ENCODE measurements around the gene GABRB3.

Gene GABRB3

DNA sequence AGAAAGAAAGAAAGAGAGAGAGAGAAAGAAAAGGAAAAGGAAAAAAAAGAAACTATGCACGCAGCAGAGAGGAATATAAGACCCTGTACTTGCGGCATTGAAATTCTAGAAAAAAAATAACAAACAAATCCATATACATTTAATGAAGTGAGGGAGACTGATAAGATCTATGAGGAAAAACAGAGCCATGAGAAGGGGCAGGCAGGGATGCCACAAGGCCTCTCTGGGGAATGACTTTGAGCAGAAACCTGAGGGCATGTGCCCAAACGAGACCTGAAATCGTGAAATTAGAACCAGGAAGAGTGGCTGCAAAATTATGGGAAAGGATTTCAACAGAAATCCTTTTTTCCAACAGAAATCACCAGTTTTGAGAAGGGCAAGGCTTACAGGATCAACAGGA is 98.4 kb downstream of the GABRB3 start:
- Histone ChIP-seq H3K4me3 (ENCODE audit: low read depth, low read length) (no peak overlapping the region), H3K79me2 (ENCODE audit: control insufficient read depth, insufficient read depth, low read length, unreplicated experiment) (no peaks in the 10 kb centered on the region), H3K27ac (ENCODE audit: low read depth, low read length) (no peak overlapping the region), H3K36me3 (ENCODE audit: insufficient read depth, low read length) (no peaks in the 10 kb centered on the region), H2AFZ (ENCODE audit: low read length, unreplicated experiment) (no peak overlapping the region), H3K27me3 (ENCODE audit: insufficient read depth, low read length) (no peaks in the 10 kb centered on the region), H3K4me1 (ENCODE audit: control insufficient read depth, insufficient read depth, low read length, unreplicated experiment) (no peaks in the 10 kb centered on the region)

DNA sequence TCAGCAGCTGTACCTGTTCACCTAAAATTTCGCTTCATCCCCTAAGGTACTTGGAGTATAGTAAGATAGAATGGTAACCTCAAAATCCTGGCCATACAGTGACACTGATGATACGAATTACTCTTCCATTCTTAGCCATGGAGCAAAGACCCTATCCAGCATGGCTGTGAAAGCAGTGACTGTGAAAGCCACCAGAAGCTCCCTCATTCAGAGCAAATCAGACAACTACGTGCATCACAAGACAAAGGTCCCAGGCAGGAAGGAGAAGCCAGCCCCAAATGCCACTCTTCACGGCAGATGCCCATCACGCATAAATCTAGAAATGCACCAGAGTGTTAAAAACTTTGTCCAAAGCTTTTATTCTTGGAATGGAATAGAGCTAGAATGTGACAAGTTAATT is 99.4 kb downstream of the GABRB3 start:
- Histone ChIP-seq H3K27ac (ENCODE audit: low read depth, low read length) (no peak overlapping the region), H3K36me3 (ENCODE audit: insufficient read depth, low read length) (no peaks in the 10 kb centered on the region), H3K79me2 (ENCODE audit: control insufficient read depth, insufficient read depth, low read length, unreplicated experiment) (no peaks in the 10 kb centered on the region), H3K4me1 (ENCODE audit: control insufficient read depth, insufficient read depth, low read length, unreplicated experiment) (no peaks in the 10 kb centered on the region), H3K4me3 (ENCODE audit: low read depth, low read length) (no peak overlapping the region), H3K27me3 (ENCODE audit: insufficient read depth, low read length) (no peaks in the 10 kb centered on the region), H2AFZ (ENCODE audit: low read length, unreplicated experiment) (no peak overlapping the region)

DNA sequence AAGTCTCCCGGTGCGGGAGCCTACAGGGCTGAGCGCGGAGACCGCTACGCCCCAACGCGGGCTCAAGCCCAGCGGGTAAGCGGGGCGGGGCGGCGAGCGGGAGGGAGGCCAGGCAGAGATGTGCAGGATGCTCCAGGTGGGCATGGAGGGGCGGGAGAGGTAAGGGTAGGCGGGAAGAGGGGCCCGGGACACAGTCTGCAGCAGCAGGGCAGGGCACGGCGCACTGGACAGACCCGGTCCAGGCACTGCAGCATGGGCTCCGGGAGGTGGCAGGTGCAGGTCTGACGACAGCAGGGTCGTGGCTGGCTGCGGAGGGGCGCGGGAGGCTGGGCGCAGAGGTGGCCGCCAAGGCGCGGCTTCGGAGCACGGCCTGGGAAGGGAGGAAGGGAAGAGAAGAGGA is 102.8 kb downstream of the GABRB3 start:
- no peaks in the 10 kb centered on the region for H3K79me2 ChIP-seq (ENCODE audit: control insufficient read depth, insufficient read depth, low read length, unreplicated experiment)

DNA sequence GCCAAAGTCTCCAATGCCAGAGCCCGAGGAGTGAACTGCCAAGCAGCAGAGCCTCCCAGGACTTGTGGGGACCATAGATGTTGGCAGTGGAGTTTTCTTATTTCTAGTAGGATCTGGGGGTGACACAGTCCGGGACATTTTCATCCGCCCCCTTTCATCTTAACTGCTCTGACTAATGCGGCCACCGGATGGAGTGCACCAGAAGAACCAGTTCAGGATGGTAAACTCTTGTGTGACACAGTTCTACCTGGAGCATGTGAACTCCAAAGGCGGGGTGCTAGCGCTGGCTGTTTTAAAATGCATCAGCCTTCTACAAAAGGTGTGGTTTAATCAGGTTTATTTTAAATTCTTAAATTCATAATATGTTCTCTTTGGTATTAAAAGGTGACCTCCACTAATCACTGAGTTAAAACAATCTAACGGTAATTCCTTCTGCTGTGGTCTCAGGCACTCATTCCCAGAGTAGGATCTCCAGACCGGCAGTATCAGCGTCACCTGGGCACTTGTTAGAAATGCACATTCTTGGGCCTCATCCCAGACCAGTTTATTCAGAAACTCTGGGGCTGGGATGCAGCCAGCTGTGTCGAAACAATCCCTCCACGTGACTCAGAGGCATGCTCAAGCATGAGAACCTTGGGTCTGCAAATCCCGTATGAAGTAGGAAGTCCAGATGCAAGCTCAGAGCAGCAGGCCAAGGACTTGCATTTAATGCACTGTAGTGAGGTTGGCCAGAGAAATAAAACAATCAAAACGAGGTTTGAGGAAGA is 105.5 kb downstream of the GABRB3 start:
- no peaks in the 10 kb centered on the region for H3K4me1 ChIP-seq (ENCODE audit: control insufficient read depth, insufficient read depth, low read length, unreplicated experiment)
- no peaks in the 10 kb centered on the region for H3K27me3 ChIP-seq (ENCODE audit: insufficient read depth, low read length)
- no peak overlapping the region for H2AFZ ChIP-seq (ENCODE audit: low read length, unreplicated experiment)
- no peaks in the 10 kb centered on the region for H3K36me3 ChIP-seq (ENCODE audit: insufficient read depth, low read length)
- no peaks in the 10 kb centered on the region for H3K79me2 ChIP-seq (ENCODE audit: control insufficient read depth, insufficient read depth, low read length, unreplicated experiment)
- no peak overlapping the region for H3K4me3 ChIP-seq (ENCODE audit: low read depth, low read length)
- no peak overlapping the region for H3K27ac ChIP-seq (ENCODE audit: low read depth, low read length)

More for the DNA sequence above, 102.8 kb downstream of the GABRB3 start:
- H3K4me1 ChIP-seq (ENCODE audit: control insufficient read depth, insufficient read depth, low read length, unreplicated experiment): no peaks in the 10 kb centered on the region
- no peak overlapping the region for H2AFZ ChIP-seq (ENCODE audit: low read length, unreplicated experiment)
- no peaks in the 10 kb centered on the region for H3K27me3 ChIP-seq (ENCODE audit: insufficient read depth, low read length)
- no peaks in the 10 kb centered on the region for H3K36me3 ChIP-seq (ENCODE audit: insufficient read depth, low read length)
- H3K27ac ChIP-seq (ENCODE audit: low read depth, low read length): no peak overlapping the region
- no peak overlapping the region for H3K4me3 ChIP-seq (ENCODE audit: low read depth, low read length)

DNA sequence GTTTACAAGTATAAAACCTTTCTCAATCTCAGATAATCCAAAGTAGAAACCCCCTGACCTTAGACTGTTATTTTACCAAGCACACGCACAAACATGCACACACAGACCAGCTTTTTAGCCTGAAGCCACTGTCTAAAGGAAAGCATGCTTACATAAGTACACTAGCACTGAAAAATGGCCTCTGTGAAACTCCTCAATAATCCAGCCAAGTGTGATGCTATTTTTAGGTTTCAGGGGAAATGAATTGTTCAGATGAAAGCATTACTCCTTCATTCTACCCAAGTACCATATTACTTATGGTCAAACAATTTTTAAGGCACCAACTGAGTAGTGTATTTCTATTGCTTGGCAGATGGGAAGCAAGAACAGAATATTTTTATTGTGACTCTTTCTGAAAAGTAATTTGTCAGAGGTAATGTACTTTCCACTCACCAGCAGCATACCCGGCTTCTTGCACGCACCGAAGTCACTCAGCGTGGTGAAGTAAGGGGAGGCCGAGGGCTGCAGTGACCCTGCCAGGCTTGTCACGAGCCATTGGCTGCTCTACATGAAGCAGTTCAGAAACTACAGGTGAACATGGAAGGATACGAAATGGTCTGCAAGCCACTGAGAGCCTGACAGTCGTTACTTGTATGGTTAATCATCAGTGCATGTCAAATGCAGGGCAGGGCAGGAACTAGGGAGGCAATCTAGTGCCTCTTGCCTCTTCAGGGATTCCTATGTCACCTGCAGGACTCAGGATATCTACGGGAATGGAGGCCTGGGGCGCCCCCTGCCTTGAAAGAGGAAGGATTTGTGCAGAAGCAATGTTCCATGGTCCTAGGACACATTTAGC is 106.7 kb downstream of the GABRB3 start:
- H3K4me3 ChIP-seq (ENCODE audit: low read depth, low read length): no peak overlapping the region
- no peak overlapping the region for H3K27ac ChIP-seq (ENCODE audit: low read depth, low read length)
- no peaks in the 10 kb centered on the region for H3K27me3 ChIP-seq (ENCODE audit: insufficient read depth, low read length)
- no peaks in the 10 kb centered on the region for H3K79me2 ChIP-seq (ENCODE audit: control insufficient read depth, insufficient read depth, low read length, unreplicated experiment)
- H3K4me1 ChIP-seq (ENCODE audit: control insufficient read depth, insufficient read depth, low read length, unreplicated experiment): no peaks in the 10 kb centered on the region
- H2AFZ ChIP-seq (ENCODE audit: low read length, unreplicated experiment): no peak overlapping the region
- no peaks in the 10 kb centered on the region for H3K36me3 ChIP-seq (ENCODE audit: insufficient read depth, low read length)

DNA sequence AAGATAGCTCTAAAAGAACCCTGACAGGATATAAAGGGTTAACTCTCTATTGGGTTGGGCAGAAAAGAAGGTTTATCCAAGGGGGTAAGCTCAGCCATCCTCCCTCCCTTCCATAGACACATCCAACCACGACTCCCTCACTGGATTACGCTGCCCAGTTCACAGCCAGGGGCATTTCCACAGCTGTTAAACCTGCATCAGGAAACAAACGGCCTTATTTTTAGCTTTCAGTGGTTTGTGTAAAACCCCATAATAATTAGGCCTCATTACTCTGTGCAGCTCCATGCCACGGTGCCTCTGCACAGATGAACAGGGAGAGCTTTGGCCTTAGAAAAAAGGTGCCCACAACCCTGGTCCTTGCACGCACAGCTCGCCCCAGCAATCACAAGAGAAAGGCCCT is 110.6 kb downstream of the GABRB3 start:
- H2AFZ ChIP-seq (ENCODE audit: low read length, unreplicated experiment): no peak overlapping the region
- H3K27me3 ChIP-seq (ENCODE audit: insufficient read depth, low read length): no peaks in the 10 kb centered on the region
- H3K4me3 ChIP-seq (ENCODE audit: low read depth, low read length): no peak overlapping the region
- no peaks in the 10 kb centered on the region for H3K4me1 ChIP-seq (ENCODE audit: control insufficient read depth, insufficient read depth, low read length, unreplicated experiment)
- H3K79me2 ChIP-seq (ENCODE audit: control insufficient read depth, insufficient read depth, low read length, unreplicated experiment): no peaks in the 10 kb centered on the region
- H3K27ac ChIP-seq (ENCODE audit: low read depth, low read length): no peak overlapping the region
- no peaks in the 10 kb centered on the region for H3K36me3 ChIP-seq (ENCODE audit: insufficient read depth, low read length)

DNA sequence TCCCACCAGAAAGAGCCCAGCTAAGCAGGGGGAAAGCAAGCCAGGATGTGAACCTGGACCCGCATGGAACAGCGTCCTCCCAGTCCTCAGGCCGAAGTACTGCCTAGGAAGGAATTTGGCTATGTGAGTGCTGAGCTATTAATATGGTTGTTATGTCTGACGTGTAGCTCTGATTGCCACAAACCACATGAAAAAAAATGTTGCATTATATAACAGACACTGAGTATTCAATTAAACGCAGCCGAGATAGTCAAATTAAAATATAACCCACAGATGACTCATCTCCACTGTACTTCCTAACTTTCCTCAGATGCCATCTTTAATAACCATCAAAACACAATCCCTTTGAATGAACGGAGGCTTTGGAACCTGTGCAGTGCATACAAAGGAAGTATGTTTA is 111.1 kb downstream of the GABRB3 start:
- Histone ChIP-seq H3K4me3 (ENCODE audit: low read depth, low read length) (no peak overlapping the region), H3K36me3 (ENCODE audit: insufficient read depth, low read length) (no peaks in the 10 kb centered on the region), H2AFZ (ENCODE audit: low read length, unreplicated experiment) (no peak overlapping the region)

DNA sequence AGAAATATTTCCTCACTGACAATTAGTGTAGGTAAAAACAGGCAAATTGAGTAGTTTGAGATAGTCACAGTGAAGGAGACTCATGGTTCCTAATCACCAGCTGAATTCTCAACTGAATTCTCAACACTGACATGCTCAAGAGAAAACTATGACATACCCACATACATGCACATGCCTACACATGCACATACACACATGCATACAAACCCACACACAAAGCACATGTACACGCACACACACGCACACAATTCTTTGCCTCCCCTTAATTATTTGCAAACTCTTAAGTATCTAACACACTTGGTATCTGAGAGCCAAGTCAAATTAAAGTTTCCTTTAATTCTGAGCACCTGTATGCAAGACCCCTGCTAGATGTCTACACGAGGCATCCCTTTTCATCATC is 111.8 kb downstream of the GABRB3 start:
- Histone ChIP-seq H2AFZ (ENCODE audit: low read length, unreplicated experiment) (no peak overlapping the region), H3K79me2 (ENCODE audit: control insufficient read depth, insufficient read depth, low read length, unreplicated experiment) (no peaks in the 10 kb centered on the region), H3K36me3 (ENCODE audit: insufficient read depth, low read length) (no peaks in the 10 kb centered on the region), H3K4me1 (ENCODE audit: control insufficient read depth, insufficient read depth, low read length, unreplicated experiment) (no peaks in the 10 kb centered on the region), H3K27me3 (ENCODE audit: insufficient read depth, low read length) (no peaks in the 10 kb centered on the region), H3K4me3 (ENCODE audit: low read depth, low read length) (no peak overlapping the region), H3K27ac (ENCODE audit: low read depth, low read length) (no peak overlapping the region)

More for the DNA sequence above, 111.1 kb downstream of the GABRB3 start:
- Histone ChIP-seq H3K79me2 (ENCODE audit: control insufficient read depth, insufficient read depth, low read length, unreplicated experiment) (no peaks in the 10 kb centered on the region), H3K4me1 (ENCODE audit: control insufficient read depth, insufficient read depth, low read length, unreplicated experiment) (no peaks in the 10 kb centered on the region), H3K27ac (ENCODE audit: low read depth, low read length) (no peak overlapping the region), H3K27me3 (ENCODE audit: insufficient read depth, low read length) (no peaks in the 10 kb centered on the region)

DNA sequence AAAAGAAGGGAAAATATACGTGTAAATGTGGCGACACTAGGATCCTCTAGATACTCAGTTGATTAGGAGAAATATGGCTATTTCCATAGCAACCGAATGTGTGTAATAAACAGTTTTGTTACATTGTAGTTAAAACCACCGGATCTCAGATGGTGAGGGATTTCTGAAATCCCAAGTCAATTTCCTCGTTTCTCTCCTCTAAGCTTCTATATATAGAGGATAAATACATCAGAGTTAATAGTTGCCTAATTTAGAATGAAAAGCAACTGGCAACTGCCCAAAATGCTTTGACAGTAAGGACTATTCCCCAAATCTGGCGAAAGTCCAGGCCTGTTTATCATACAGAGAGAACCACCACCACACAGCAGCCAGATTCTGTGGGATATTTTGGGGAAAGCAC is 112.6 kb downstream of the GABRB3 start:
- H3K4me3 ChIP-seq (ENCODE audit: low read depth, low read length): no peak overlapping the region
- no peaks in the 10 kb centered on the region for H3K79me2 ChIP-seq (ENCODE audit: control insufficient read depth, insufficient read depth, low read length, unreplicated experiment)
- no peaks in the 10 kb centered on the region for H3K36me3 ChIP-seq (ENCODE audit: insufficient read depth, low read length)
- no peaks in the 10 kb centered on the region for H3K27me3 ChIP-seq (ENCODE audit: insufficient read depth, low read length)
- H2AFZ ChIP-seq (ENCODE audit: low read length, unreplicated experiment): no peak overlapping the region
- no peak overlapping the region for H3K27ac ChIP-seq (ENCODE audit: low read depth, low read length)
- no peaks in the 10 kb centered on the region for H3K4me1 ChIP-seq (ENCODE audit: control insufficient read depth, insufficient read depth, low read length, unreplicated experiment)

DNA sequence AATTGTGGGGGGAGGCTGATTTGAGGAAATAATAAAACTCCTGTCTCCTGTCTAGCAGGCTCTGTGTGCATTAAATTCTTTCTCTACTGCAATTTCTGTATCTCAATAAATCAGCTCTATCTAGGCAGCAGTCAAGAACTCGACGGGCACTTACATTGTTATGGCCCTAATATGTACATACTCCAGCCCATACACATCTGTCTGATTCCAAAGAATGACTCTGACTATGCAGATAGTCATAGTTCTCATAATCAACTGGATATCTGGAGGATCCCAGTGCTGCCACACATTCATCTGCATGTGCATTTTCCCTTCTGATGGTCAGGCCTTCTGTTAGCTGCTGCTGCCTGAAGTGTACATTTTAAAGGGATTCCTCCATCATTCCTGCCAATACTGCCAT is 114.6 kb downstream of the GABRB3 start:
- Histone ChIP-seq H3K4me3 (ENCODE audit: low read depth, low read length) (no peak overlapping the region), H3K79me2 (ENCODE audit: control insufficient read depth, insufficient read depth, low read length, unreplicated experiment) (no peaks in the 10 kb centered on the region), H3K27me3 (ENCODE audit: insufficient read depth, low read length) (no peaks in the 10 kb centered on the region), H3K4me1 (ENCODE audit: control insufficient read depth, insufficient read depth, low read length, unreplicated experiment) (no peaks in the 10 kb centered on the region), H3K36me3 (ENCODE audit: insufficient read depth, low read length) (no peaks in the 10 kb centered on the region), H3K27ac (ENCODE audit: low read depth, low read length) (no peak overlapping the region), H2AFZ (ENCODE audit: low read length, unreplicated experiment) (no peak overlapping the region)

DNA sequence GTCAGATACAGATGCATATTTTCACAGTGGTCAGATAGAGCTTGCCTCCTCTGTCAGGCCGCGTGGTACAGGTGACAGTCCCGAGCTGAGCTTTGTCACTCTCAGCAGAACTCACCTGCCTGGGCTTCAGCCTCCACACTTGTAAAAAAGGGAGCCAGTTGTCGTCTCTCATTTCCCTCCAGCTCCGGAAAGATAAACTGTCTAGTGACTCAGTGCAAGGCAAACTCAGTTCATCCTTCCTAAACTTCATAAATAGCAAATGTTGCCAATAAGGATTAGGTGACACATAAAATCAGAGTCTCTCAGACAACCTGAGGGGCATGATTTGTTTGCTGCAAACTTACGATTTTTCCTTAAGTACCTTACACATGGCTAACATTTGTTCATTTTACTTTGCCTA is 116.8 kb downstream of the GABRB3 start:
- no peaks in the 10 kb centered on the region for H3K36me3 ChIP-seq (ENCODE audit: insufficient read depth, low read length)
- no peak overlapping the region for H3K4me3 ChIP-seq (ENCODE audit: low read depth, low read length)
- H3K27ac ChIP-seq (ENCODE audit: low read depth, low read length): no peak overlapping the region
- H3K27me3 ChIP-seq (ENCODE audit: insufficient read depth, low read length): no peaks in the 10 kb centered on the region
- H3K79me2 ChIP-seq (ENCODE audit: control insufficient read depth, insufficient read depth, low read length, unreplicated experiment): no peaks in the 10 kb centered on the region
- no peaks in the 10 kb centered on the region for H3K4me1 ChIP-seq (ENCODE audit: control insufficient read depth, insufficient read depth, low read length, unreplicated experiment)
- H2AFZ ChIP-seq (ENCODE audit: low read length, unreplicated experiment): no peak overlapping the region

All from ACC112 (cell line).